Measurements from ENCODE around the gene FBXO33.

The FBXO33 gene

GRCh38 chr14:39384177-39384576 is 48.1 kb downstream of the FBXO33 start:
- TF ChIP-seq CTCF (conservative IDR thresholded peaks at IDR 0.05): no peak
- TF ChIP-seq ZFX (IDR thresholded peaks at IDR 0.05): no peak

GRCh38 chr14:39383741-39384140 is 48.5 kb downstream of the FBXO33 start:
- no peak overlapping the region for H3K27ac ChIP-seq
- no peak for TF ChIP-seq CTCF (conservative IDR thresholded peaks at IDR 0.05)
- TF ChIP-seq ZFX (IDR thresholded peaks at IDR 0.05): no peak

More at GRCh38 chr14:39384177-39384576, 48.1 kb downstream of the FBXO33 start:
- no peak overlapping the region for H3K27ac ChIP-seq

GRCh38 chr14:39383026-39383660 is 49.1 kb downstream of the FBXO33 start:
- TF ChIP-seq ZFX (IDR thresholded peaks at IDR 0.05): no peak
- TF ChIP-seq CTCF (conservative IDR thresholded peaks at IDR 0.05): no peak
- H3K27ac ChIP-seq: no peak overlapping the region

- no peak overlapping the region for H3K27ac ChIP-seq
- TF ChIP-seq CTCF (conservative IDR thresholded peaks at IDR 0.05): no peak
Measured at GRCh38 chr14:39382463-39382862, 49.8 kb downstream of the FBXO33 start.

GRCh38 chr14:39381366-39381765 is 50.9 kb downstream of the FBXO33 start:
- no peak overlapping the region for H3K27ac ChIP-seq
- TF ChIP-seq CTCF (conservative IDR thresholded peaks at IDR 0.05) (no peak), ZFX (IDR thresholded peaks at IDR 0.05) (no peak)

GRCh38 chr14:39376667-39377403 is 55.4 kb downstream of the FBXO33 start:
- TF ChIP-seq CTCF (conservative IDR thresholded peaks at IDR 0.05) (no peak), ZFX (IDR thresholded peaks at IDR 0.05) (no peak)
- no peak overlapping the region for H3K27ac ChIP-seq

GRCh38 chr14:39374851-39375250 is 57.4 kb downstream of the FBXO33 start:
- no peak overlapping the region for H3K27ac ChIP-seq

More at GRCh38 chr14:39374851-39375250, 57.4 kb downstream of the FBXO33 start:
- no peak for TF ChIP-seq CTCF (conservative IDR thresholded peaks at IDR 0.05)
- no peak for TF ChIP-seq ZFX (IDR thresholded peaks at IDR 0.05)

Data from C4-2B (cell line).